Ascending aorta (tissue), 2 donors: ENCODE results near the gene VIT. TPM values are rescaled to one million over a fixed set of nuclear protein-coding genes. Genes with fewer than 3 reads are reported as not detected.

ENCODE experiments used
- DNase-seq, 2 donors: peaks; one replicate each; pipeline ENCODE4 v3.0.0-alpha.2; 2019; ENCODE audit warnings: low spot score in 2 of 2
- H3K27ac ChIP-seq, 2 donors: fragments of 200-600 bp; sonication (generic); one replicate each; pipeline ENCODE4 v1.5.1; 2016 to 2017; ENCODE audit warnings: mild to moderate bottlenecking in 1 of 2
- H3K27me3 ChIP-seq: fragments of 200-600 bp; sonication (generic); one replicate; pipeline ENCODE4 v1.5.1; 2017
- H3K36me3 ChIP-seq, 2 donors: fragments of 200-600 bp; sonication (generic); one replicate each; pipeline ENCODE4 v1.5.1; 2016
- H3K4me1 ChIP-seq, 2 donors: fragments of 200-600 bp; sonication (generic); one replicate each; pipeline ENCODE4 v1.5.1; 2016 to 2017; ENCODE audit warnings: mild to moderate bottlenecking in 1 of 2
- H3K4me3 ChIP-seq, 2 donors: fragments of 200-600 bp; sonication (generic); one replicate each; pipeline ENCODE4 v1.5.1; 2016 to 2017; ENCODE audit warnings: mild to moderate bottlenecking in 1 of 2
- H3K9me3 ChIP-seq, 2 donors: fragments of 200-600 bp; sonication (generic); one replicate each; pipeline ENCODE4 v1.5.1; 2016
- intact Hi-C: fragments of 100-400 bp; cut with DNase I; formaldehyde crosslinking; loops from one replicate; pipeline ENCODE4 v1.15.1; 2023
- total RNA-seq: library from RNA; depleted of rRNA; stranded (reverse); fragments of >200 nt; gene quantifications from one replicate; pipeline ENCODE4 v1.1.0, GENCODE V29; 2016
- TF ChIP-seq, protein P1 (sequence below), 3 experiments: fragments of 200-600 bp in 2 of 3; fragments of 450-650 bp in 1 of 3; sonication (generic) in 2 of 3; IDR thresholded peaks; one replicate each; pipeline ENCODE4 v1.5.1; 2016 to 2019; ENCODE audit warnings: antibody characterized with exemption in 3 of 3, mild to moderate bottlenecking in 1 of 3, moderate library complexity in 1 of 3

Gene VIT
- total RNA-seq, 1 donor from 2014 or later: 8.1 TPM

DNA sequence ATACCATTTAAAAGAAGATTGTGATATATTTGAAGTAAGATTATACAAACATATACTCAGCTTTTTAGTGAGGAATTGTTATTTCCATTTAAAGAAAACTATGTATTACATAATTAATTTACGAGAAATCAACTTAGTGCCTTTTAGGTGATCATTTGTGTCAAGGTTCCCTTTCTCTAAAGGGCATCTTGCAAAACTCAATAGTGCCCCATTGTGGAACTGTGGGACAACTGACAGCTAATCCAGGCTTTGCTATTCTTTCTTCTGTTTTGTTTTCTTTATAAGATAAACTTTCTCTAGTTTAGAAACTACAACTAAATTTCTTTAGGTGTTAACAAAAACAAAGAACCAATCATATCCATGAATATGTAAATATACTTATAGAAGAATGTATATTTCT, 24.3 kb upstream of the VIT start:
- TF ChIP-seq, protein P1, sequence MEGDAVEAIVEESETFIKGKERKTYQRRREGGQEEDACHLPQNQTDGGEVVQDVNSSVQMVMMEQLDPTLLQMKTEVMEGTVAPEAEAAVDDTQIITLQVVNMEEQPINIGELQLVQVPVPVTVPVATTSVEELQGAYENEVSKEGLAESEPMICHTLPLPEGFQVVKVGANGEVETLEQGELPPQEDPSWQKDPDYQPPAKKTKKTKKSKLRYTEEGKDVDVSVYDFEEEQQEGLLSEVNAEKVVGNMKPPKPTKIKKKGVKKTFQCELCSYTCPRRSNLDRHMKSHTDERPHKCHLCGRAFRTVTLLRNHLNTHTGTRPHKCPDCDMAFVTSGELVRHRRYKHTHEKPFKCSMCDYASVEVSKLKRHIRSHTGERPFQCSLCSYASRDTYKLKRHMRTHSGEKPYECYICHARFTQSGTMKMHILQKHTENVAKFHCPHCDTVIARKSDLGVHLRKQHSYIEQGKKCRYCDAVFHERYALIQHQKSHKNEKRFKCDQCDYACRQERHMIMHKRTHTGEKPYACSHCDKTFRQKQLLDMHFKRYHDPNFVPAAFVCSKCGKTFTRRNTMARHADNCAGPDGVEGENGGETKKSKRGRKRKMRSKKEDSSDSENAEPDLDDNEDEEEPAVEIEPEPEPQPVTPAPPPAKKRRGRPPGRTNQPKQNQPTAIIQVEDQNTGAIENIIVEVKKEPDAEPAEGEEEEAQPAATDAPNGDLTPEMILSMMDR (IDR thresholded peaks at IDR 0.05): peak in 2 of 3 experiments; percentile 41 to 55
- no peaks in the 10 kb centered on the region for H3K36me3 ChIP-seq
- DNase-seq: no peak
- H3K27me3 ChIP-seq: no peaks in the 10 kb centered on the region
- H3K4me1 ChIP-seq: no peaks in the 10 kb centered on the region
- no peaks in the 10 kb centered on the region for H3K9me3 ChIP-seq
- intact Hi-C loops: no loop called here
- H3K27ac ChIP-seq: no peak overlapping the region
- no peak overlapping the region for H3K4me3 ChIP-seq

DNA sequence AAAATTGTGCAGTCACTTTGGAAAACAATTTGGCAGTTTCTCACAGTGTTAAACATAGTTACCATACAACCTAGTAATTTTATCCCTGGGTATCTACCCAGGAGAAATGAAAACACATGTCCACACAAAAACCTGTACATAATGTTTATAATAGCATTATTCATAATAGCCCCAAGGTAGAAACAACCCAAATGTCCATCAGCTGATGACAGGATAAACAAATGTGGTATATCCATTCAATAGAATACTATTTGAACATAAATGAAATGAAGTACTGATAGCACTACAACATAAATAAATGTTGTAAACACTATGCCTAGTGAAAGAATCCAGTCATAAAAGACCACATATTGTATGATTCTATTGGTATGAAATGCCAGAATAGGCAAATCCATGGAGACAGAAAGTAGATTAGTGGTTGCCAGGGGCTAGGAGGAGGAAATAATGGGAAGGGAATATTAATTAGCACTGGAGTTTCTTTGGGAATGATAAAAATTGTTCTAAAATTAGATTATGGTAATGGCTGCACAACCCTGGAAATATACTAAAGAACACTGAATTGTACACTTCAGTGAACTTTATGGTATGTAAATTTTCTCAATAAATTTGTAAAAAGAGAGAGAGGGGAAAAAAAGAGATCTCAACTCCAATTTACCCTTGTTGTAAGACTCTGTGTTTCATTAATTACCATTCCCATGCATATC, 20.8 kb upstream of the VIT start:
- no peak for DNase-seq
- intact Hi-C loops: no loop called here
- TF ChIP-seq, protein P1 (IDR thresholded peaks at IDR 0.05): no peak

DNA sequence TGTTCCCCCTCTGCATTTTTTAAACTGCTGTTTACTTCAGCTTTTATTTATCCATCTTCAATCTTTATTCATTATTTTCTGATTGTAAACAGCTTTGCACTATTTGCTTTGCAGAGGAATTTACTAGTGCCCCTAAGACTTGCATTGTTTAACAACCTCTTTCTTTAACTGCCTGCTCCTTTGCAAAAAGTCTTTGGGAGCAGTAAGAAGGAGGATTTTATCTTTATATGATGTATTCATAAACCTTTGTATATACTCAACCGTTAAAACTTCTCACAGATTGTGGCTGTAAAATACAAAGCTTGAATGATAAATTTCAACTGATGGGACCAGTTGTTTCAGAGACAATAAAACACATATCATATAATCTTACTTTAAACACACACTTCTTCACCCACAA, 20.1 kb upstream of the VIT start:
- no peak overlapping the region for H3K4me3 ChIP-seq
- no peak overlapping the region for H3K27ac ChIP-seq
- TF ChIP-seq, protein P1 (IDR thresholded peaks at IDR 0.05): no peak
- H3K9me3 ChIP-seq: no peaks in the 10 kb centered on the region
- intact Hi-C loops: no loop called here
- no peak for DNase-seq
- H3K36me3 ChIP-seq: no peaks in the 10 kb centered on the region
- no peaks in the 10 kb centered on the region for H3K4me1 ChIP-seq
- no peaks in the 10 kb centered on the region for H3K27me3 ChIP-seq

More for the DNA sequence above, 20.8 kb upstream of the VIT start:
- H3K4me3 ChIP-seq: no peak overlapping the region
- no peaks in the 10 kb centered on the region for H3K4me1 ChIP-seq
- no peaks in the 10 kb centered on the region for H3K9me3 ChIP-seq
- H3K36me3 ChIP-seq: no peaks in the 10 kb centered on the region
- no peak overlapping the region for H3K27ac ChIP-seq
- no peaks in the 10 kb centered on the region for H3K27me3 ChIP-seq

DNA sequence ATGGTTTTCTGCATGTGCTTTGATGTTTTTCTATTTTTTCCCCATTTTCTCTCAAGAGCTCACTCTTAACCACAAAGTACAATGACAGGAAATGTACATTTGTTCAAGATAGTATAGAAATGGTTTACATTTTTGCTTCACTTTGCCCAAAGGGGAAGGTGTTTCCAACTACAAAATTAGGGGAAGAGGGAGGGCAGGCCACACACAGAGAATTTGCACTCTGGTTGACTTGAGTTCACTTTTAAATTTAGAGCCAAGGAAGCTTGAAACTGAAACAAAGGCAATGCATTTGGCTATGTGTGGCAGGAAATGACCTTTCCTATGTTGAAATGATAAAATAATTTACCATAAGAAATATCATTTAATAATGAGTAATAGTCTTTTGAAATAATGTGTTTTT, 19.1 kb upstream of the VIT start:
- Histone ChIP-seq H3K27ac (no peak overlapping the region), H3K36me3 (no peaks in the 10 kb centered on the region), H3K9me3 (no peaks in the 10 kb centered on the region), H3K27me3 (no peaks in the 10 kb centered on the region), H3K4me1 (no peaks in the 10 kb centered on the region), H3K4me3 (no peak overlapping the region)
- intact Hi-C loops: no loop called here
- no peak for DNase-seq
- TF ChIP-seq, protein P1 (IDR thresholded peaks at IDR 0.05): no peak

DNA sequence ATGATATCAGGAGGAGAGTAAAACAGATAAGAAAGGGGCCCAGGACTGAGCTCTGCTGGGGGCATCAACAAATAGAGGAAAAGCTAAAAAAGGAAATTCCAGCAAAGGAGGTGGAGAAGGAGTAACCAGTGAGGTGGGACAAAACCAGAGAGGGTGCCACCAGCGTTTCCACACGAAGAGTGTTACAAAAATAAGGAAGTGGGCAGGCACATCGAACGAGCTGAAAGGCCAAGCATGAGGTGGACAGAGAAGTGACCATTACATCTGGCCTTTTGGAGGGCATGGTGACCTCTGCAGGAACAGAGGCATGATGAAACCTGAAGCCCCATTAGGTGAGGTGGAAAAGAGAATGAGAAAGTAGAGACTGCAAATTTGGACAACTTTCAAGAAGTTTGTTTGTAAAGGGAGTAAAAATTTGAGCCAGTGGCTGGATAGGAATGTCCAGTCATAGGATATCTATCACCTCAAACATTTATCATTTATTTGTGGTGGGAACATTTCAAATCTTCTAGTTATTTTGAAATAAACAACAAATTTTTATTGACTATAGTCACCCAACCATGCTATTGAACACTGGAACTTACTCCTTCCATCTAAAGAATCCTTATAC, 18.4 kb upstream of the VIT start:
- H3K36me3 ChIP-seq: no peaks in the 10 kb centered on the region
- H3K27ac ChIP-seq: no peak overlapping the region
- H3K4me3 ChIP-seq: no peak overlapping the region
- intact Hi-C loops: no loop called here
- H3K9me3 ChIP-seq: no peaks in the 10 kb centered on the region
- no peak for DNase-seq
- TF ChIP-seq, protein P1 (IDR thresholded peaks at IDR 0.05): no peak
- no peaks in the 10 kb centered on the region for H3K27me3 ChIP-seq
- H3K4me1 ChIP-seq: no peaks in the 10 kb centered on the region
